Keratinocyte (primary cell): ENCODE results near the gene P4HB.

Experiments used
- EZH2 ChIP-seq: IDR thresholded peaks from one replicate; pipeline ENCODE4 v1.6.1; 2012; ENCODE audit warnings: inconsistent platforms, mild to moderate bottlenecking, low read length, moderate library complexity
- TF ChIP-seq, protein P1 (sequence below), 3 experiments: IDR thresholded peaks in 1 of 3; conservative IDR thresholded peaks in 1 of 3; optimal IDR thresholded peaks in 1 of 3; 2 replicates in 2 of 3; 3 replicates in 1 of 3; pipeline versions ENCODE3 to v1.5.1; 2011; ENCODE audit warnings: low read length in 3 of 3, mild to moderate bottlenecking in 3 of 3, moderate library complexity in 2 of 3, control low read depth in 1 of 3, inconsistent platforms in 1 of 3; ENCODE audit not compliant: insufficient read depth in 2 of 3; ENCODE audit errors: extremely low read depth in 1 of 3

DNA sequence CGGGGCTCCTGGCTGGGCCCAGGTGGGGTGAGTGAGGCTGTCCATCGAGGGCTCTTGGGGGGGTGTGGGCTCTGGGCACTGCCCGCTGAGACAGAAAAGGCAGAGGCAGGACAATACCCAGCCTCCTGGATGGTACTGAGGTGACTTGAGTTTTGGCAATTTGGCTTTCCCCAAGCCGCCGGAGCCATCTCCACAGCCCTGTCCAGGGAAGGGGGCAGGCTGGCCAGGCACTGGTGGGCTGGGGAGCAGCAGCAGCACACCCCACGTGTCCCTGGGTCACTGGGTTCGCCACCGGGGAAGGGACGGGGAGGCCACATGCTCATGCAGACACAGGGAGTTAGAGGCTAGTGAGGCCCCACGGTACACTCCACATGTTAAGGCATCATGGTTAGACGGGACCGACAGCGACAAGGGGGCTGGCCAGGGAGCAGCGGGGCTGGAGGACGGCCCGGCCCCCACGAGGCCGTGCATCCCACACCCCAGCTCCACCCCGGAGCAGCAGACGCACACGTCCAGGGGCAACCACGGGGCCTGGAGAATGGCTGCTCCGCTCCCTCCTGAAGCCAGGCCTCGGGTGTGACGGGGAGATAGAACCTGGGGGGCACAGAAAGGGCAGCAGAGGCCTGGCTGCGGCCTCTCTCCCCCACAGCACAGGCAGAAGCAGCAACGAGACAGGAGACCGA, 7.8 kb upstream of the P4HB start:
- TF ChIP-seq, protein P1, sequence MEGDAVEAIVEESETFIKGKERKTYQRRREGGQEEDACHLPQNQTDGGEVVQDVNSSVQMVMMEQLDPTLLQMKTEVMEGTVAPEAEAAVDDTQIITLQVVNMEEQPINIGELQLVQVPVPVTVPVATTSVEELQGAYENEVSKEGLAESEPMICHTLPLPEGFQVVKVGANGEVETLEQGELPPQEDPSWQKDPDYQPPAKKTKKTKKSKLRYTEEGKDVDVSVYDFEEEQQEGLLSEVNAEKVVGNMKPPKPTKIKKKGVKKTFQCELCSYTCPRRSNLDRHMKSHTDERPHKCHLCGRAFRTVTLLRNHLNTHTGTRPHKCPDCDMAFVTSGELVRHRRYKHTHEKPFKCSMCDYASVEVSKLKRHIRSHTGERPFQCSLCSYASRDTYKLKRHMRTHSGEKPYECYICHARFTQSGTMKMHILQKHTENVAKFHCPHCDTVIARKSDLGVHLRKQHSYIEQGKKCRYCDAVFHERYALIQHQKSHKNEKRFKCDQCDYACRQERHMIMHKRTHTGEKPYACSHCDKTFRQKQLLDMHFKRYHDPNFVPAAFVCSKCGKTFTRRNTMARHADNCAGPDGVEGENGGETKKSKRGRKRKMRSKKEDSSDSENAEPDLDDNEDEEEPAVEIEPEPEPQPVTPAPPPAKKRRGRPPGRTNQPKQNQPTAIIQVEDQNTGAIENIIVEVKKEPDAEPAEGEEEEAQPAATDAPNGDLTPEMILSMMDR (optimal IDR thresholded peaks at IDR 0.05 in 1 of 3, IDR thresholded peaks at IDR 0.05 in 1 of 3, conservative IDR thresholded peaks at IDR 0.05 in 1 of 3; ENCODE audit: extremely low read depth in 1 of 3, insufficient read depth in 2 of 3, low read length in 3 of 3): no peak
- no peak for TF ChIP-seq EZH2
